Epithelial cell of proximal tubule (primary cell): Measurements from ENCODE around the gene COPS6. TPM values are rescaled to one million over a fixed set of nuclear protein-coding genes. Genes with fewer than 3 reads are reported as not detected.

ENCODE experiments used
- DNase-seq: peaks from one replicate; pipeline ENCODE4 v3.0.0-alpha.2; 2011; ENCODE audit warnings: low read depth
- H3K4me3 ChIP-seq: 2 replicates; pipeline ENCODE4 v1.5.1; 2011; ENCODE audit warnings: low read depth, mild to moderate bottlenecking, low read length
- total RNA-seq: library from RNA; depleted of rRNA; stranded (reverse); fragments of >200 nt; gene quantifications from 2 replicates; pipeline ENCODE4 v1.2.3, GENCODE V29; 2015
- TF ChIP-seq, protein P1 (sequence below): conservative IDR thresholded peaks from 2 replicates; pipeline ENCODE4 v1.5.1; 2012; ENCODE audit warnings: low read depth, mild to moderate bottlenecking, low read length

Gene COPS6
- total RNA-seq, 1 donor from 2014 or later, result 39.9 TPM

DNA sequence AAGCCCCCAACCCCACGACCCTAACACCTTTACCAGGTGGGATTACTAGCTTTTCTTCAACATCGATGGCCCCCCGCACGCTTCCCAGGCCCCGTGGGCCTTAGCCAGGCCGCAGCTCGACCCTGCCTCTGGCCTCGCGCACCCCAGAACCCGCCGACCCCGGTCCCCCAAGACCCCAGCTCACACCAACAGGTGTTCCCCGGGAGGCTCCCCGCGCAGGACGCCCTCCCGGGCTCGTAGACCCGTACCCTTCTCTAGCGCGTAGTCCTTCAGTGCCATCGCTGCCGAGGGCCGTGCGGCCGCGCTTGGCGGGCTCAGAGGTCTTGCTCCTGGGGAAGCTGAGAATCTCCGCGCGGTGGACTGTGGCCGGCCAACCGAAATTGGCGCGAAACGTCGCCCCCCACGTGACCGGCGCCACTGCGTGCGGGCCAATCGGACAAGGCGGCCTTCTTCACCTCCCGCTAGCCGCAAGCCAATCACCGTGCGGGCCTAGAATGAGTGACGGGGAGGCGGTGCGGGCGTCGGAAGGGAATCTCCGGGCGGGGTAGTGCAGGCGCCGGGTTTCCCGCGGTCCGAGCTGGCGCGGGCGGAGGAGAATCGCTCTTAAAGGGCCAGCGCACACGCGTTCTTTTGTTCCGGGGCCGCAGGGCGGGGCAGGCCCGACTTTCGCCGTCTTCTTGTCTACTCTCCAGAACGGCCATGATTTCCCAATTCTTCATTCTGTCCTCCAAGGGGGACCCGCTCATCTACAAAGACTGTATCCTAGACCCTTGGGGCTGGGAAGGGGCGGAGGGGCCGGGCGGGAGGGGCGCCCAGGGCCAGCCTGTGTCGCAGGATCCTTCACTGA, 12.5 kb downstream of the COPS6 start, which contains the start of the genes AP4M1 and MCM7:
TSS of gene AP4M1 (plus strand) at position 628 of the 847 bp plus-strand sequence. CDS start at position 700, 72 bp downstream.
TSS of gene MCM7 (minus strand) at position 382 of the 847 bp plus-strand sequence. CDS start at position 279, 103 bp downstream.
- TF ChIP-seq, protein P1, sequence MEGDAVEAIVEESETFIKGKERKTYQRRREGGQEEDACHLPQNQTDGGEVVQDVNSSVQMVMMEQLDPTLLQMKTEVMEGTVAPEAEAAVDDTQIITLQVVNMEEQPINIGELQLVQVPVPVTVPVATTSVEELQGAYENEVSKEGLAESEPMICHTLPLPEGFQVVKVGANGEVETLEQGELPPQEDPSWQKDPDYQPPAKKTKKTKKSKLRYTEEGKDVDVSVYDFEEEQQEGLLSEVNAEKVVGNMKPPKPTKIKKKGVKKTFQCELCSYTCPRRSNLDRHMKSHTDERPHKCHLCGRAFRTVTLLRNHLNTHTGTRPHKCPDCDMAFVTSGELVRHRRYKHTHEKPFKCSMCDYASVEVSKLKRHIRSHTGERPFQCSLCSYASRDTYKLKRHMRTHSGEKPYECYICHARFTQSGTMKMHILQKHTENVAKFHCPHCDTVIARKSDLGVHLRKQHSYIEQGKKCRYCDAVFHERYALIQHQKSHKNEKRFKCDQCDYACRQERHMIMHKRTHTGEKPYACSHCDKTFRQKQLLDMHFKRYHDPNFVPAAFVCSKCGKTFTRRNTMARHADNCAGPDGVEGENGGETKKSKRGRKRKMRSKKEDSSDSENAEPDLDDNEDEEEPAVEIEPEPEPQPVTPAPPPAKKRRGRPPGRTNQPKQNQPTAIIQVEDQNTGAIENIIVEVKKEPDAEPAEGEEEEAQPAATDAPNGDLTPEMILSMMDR, result no peak
- peak within 1 kb of the TSS; percentile 74 for H3K4me3 ChIP-seq
- DNase-seq, result peak; percentile 69

DNA sequence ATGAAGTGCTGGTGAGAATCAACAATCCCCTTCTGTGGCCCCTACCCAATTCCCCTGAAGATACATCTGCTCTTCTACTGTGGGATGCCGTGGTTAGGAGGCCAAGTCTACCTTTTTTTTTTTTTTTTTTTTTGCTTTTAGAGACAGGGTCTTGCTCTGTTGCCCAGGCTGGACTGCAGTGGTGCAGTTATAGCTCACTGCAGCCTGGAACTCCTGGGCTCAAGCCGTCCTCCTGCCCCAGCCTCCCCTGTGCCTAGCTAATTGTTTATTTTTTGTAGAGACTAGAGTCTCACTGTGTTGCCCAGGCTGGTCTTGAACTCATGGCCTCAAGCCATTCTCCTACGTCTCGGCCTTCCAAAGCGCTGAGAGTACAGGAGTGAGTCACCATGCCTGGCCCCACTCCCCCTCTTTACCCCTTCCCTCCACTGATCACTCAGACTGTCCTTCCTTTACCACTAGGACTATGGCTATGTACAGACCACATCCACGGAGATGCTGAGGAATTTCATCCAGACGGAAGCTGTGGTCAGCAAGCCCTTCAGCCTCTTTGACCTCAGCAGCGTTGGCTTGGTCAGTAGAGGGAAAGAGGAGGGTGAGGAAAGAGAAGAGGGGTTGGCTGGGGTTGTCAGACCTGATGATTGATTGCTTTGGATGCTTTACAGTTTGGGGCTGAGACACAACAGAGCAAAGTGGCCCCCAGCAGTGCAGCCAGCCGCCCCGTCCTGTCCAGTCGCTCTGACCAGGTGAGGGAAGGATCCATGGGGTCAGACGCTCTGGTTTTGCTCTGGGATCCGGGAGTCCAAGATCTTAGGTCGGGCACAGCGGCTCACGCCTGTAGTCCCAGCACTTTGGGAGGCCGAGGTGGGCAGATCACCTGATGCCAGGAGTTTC, 14.4 kb downstream of the COPS6 start:
- H3K4me3 ChIP-seq, result peak overlapping the region; percentile 74
- TF ChIP-seq, protein P1, result no peak
- DNase-seq, result no peak

DNA sequence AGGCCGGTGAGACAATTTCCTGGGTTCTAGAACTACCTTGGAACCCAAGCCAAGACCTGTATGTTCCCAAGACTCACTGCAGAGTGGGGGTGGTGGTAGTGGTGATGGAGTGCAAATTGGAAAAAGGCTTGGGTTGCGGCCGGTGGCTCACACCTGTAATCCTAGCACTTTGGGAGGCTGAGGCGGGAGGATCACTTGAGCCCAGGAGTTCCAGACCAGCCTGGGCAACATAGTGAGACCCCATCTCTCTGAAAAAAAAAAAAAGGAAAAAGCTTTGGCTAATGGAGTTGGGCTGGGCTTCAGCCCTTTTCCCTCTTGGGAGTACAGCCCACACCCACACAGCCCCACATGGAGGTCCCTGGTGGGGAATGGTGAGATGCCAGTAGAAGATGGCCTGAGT, 16.8 kb downstream of the COPS6 start:
- no peak for DNase-seq
- TF ChIP-seq, protein P1, result no peak
- H3K4me3 ChIP-seq, result no peak overlapping the region

DNA sequence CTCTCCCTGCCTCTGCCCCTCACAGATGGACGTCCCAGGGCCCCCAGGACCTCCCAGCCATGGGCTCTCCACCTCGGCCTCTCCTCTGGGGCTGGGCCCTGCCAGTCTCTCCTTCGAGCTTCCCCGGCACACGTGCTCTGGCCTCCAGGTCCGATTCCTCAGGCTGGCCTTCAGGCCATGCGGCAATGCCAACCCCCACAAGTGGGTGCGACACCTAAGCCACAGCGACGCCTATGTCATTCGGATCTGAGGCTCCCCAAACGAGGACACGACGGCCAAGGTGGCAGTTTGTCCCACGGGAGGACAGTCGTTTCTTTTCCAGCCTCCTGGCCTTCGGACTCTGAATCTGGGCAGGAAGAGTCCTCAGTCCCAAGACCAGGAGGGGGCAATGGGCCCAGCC, 17.9 kb downstream of the COPS6 start:
- TF ChIP-seq, protein P1, result no peak
- H3K4me3 ChIP-seq, result no peak overlapping the region
- DNase-seq, result no peak

DNA sequence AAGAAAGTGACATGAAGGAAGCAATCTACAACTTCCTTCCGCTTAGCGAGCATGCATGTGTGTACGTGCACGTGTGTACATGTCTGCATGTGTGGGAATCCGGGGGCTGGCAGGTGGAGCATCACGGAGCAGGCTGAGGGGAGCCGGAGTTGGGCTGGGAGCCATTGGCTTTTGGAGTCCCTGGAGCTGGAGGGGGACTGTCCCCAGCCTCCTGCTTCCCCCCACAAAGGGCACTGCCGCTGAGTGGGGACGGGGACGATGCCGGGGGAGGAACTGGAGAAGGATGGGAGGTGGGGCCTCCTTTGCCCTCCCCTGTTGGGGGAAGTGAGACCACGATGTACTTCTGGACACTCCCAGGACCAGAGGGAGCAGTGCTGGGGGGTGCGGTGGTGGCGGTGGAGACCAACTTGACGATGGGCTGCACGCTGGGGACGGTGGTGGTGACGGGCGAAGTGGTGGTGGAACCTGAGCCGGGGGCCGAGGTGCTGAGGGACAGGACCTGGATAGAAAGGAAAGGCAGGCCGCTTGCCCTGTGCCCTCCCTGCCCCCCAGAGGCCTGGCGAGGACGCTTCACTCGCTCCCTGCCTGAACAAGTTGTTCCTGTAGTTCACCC, 18.5 kb downstream of the COPS6 start:
- DNase-seq, result no peak
- no peak overlapping the region for H3K4me3 ChIP-seq
- TF ChIP-seq, protein P1, result no peak

DNA sequence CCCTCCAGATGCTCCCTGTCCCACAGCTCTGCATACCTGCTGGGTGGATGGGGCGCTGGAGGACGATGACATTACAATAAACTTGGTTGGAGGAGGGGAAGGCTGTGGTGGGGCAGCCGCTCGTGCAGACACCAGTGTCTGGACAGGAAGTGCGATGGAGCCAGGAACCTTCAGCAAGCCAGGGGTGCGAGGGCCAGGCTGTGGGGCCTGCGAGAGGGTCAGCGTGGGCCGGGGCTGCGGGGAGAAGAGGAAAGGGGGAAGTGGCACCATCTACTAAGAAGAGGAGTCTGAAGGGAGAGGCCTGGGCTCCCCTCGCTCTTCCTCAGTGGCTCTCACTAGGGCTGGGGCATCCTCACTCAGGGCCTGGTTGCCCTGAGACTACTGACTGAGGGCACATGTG, 19.1 kb downstream of the COPS6 start:
- TF ChIP-seq, protein P1, result no peak
- DNase-seq, result no peak
- H3K4me3 ChIP-seq, result no peak overlapping the region
